ENCODE results near the gene DLL1.
"Not testable (repeated sequence)": the region's sequence is repeated elsewhere in the genome, so short reads cannot be mapped to it uniquely, and the experiment has no call there.

DLL1 gene, protein sequence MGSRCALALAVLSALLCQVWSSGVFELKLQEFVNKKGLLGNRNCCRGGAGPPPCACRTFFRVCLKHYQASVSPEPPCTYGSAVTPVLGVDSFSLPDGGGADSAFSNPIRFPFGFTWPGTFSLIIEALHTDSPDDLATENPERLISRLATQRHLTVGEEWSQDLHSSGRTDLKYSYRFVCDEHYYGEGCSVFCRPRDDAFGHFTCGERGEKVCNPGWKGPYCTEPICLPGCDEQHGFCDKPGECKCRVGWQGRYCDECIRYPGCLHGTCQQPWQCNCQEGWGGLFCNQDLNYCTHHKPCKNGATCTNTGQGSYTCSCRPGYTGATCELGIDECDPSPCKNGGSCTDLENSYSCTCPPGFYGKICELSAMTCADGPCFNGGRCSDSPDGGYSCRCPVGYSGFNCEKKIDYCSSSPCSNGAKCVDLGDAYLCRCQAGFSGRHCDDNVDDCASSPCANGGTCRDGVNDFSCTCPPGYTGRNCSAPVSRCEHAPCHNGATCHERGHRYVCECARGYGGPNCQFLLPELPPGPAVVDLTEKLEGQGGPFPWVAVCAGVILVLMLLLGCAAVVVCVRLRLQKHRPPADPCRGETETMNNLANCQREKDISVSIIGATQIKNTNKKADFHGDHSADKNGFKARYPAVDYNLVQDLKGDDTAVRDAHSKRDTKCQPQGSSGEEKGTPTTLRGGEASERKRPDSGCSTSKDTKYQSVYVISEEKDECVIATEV

GRCh38 chr6:170290296-170291128, at the start of gene DLL1:
DLL1 (minus strand) TSS chr6:170291078; CDS start chr6:170290139, 939 bp downstream.
- DNase-seq (ENCODE audit: low read depth): no peak

DNA sequence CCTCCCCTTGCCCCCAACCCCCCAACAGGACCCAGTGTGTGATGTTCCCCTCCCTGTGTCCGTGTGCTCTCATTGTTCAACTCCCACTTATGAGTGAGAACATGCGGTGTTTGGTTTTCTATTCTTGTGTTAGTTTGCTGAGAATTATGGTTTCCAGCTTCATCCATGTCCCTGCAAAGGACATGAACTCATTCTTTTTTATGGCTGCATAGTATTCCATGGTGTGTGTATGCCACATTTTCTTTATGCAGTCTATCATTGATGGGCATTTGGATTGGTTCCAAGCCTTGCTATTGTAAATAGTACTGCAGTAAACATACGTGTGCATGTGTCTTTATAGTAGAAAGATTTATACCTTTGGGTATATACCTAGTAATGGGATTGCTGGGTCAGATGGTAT, 44.3 kb upstream of the DLL1 start:
- DNase-seq (ENCODE audit: low read depth): not testable (repeated sequence)

DNA sequence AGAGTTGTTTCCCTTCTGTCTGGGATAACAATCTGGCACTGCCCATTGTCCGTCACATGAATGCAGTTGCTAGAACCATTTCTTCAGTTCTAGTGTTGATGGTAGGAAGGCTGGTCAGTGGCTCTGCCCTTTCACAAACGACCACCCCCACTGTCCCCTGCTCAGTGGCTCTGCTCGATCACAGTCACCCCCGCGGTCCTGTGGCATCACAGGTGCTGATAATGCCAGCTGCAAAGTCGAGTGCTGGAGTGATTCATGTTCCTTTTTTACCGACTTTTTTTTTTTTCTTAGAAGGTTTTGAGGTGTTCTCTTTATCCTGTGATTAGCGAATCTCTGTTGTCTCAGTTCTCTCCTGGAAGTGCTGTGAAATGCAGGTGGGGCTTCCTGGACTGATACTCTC, 38.4 kb upstream of the DLL1 start:
- no peak for DNase-seq (ENCODE audit: low read depth)

- DNase-seq (ENCODE audit: low read depth): no peak
These were observed 26.8 kb upstream of the DLL1 start for GRCh38 chr6:170317718-170318117.

DNA sequence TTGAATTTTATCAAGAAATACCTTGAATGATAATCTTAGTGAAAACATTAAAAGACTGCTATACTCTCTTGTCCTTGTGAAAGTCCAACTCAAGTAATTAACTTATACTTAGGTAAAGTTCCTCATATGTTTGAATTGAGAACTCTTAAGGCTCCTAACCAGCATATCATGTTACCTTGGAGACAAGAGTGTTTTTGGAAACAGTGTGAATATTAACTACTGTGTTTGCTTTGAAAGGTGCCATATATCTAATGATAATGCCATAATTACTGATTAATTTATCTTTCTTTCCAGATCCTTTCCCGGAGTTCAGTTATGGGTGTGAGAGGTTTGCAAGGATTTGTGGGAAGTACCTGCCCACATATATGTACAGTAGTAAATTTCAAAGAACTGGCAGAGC, 26.2 kb upstream of the DLL1 start:
- no peak for DNase-seq (ENCODE audit: low read depth)

GRCh38 chr6:170316071-170316470, 25.2 kb upstream of the DLL1 start:
- DNase-seq (ENCODE audit: low read depth): no peak

DNA sequence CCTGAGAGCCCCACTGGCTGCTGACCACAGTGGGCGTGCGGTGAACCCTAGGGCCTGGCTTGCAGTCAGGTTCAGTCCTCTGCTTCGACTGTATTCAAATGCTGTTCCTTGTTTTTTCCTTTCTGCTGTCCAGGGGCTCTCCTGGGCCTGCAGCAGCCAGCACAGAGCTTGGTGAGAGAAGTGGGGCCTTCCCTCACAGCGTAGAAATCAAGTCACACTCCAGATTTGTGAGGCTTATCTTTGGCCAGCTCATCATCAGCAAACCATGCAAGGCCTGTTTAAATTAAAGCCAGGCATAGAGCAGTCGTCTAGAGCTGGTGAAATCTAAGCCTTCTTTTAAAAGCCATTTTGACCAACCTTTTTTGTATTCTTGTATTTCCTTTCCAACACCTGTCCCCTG, 24.1 kb upstream of the DLL1 start:
- DNase-seq (ENCODE audit: low read depth): no peak

DNA sequence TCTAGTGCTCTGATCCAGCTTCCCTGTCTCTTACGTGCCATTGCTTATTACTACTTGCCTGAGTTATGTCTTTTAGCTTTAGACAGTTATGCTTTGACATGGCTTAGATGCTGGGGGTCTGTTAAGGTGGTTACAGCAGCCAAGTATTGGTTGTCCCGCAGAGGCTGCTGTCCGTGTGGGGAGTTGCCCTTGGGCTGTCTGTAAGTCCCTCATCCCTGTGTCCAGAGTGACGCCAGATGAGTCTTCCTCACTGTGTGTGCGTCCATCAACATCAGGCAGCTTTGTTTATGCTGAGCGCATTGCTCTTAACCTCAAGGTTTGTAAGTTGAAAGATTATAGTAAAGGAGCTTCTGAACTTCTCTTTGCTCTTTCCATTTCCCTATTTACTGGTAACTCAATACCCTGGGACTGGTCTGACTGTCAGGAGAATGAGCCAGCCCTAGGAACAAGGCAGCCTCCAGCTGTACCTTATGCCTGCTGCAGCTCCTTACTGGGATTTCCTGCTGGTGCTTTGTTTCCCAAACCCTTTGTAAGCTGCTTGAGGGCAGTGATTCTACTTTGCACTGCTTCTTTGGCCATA, 22.9 kb upstream of the DLL1 start:
- no peak for DNase-seq (ENCODE audit: low read depth)

GRCh38 chr6:170312876-170313275, 22.0 kb upstream of the DLL1 start:
- no peak for DNase-seq (ENCODE audit: low read depth)

DNA sequence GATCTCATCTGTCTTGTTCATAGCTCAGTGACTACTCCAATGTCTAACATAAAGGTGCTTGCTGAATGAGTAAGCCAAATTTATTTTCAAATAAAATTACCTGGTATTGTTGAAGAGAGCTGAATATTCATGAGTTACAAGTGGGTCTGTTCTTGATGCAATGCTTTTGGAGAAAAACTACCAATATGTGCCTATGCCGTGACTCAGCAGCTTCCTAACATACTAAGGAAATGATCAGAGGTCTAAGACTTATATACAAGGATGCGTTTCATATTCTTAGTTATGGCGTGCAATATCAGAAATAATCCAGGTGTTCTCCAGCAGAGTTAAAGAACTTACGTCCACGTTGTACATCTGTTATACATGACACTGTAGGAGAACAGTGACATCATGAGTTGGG, 20.8 kb upstream of the DLL1 start:
- DNase-seq (ENCODE audit: low read depth): no peak

DNA sequence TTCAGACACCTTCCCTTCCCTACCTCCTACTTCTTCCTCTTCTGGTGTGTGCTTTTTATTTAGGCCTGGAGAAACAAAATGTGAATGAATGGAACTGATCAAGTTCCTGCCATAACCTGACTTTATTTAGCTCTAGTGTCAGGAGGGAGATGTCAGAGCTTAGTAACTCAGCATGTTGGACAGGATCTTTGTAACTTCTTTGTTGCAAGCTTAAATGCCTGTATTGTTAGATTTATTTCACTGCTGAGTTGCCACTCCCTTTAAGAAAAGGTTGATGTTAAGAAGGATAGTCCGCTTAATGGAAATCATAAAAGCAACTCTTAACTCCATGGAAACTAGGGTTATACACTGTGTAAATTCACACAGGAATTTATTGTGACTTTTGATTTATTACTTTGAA, 17.9 kb upstream of the DLL1 start:
- DNase-seq (ENCODE audit: low read depth): no peak

DNA sequence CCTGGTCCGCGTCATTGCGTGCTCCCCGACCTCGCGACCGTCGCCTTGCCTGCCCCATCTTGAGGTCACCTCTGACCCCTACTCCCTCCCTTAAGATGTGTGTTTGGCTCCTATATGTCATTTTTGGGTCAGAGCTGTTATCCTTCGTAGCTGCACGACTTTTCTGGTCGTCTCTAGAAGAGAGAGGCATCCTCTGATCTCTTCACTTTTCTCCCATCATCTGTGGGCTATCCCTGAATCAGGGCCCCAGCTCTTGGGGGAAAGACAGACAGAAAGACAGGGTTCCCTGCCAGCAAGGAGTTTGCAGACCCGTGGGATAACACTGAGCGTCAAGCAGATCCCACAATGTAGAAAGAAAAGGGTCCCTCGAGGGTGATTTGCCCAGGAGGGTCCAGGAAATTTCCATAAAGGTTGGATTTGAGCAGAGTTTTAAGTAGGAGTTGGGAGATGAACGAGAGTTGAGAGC, 16.2 kb upstream of the DLL1 start:
- DNase-seq (ENCODE audit: low read depth): no peak

DNA sequence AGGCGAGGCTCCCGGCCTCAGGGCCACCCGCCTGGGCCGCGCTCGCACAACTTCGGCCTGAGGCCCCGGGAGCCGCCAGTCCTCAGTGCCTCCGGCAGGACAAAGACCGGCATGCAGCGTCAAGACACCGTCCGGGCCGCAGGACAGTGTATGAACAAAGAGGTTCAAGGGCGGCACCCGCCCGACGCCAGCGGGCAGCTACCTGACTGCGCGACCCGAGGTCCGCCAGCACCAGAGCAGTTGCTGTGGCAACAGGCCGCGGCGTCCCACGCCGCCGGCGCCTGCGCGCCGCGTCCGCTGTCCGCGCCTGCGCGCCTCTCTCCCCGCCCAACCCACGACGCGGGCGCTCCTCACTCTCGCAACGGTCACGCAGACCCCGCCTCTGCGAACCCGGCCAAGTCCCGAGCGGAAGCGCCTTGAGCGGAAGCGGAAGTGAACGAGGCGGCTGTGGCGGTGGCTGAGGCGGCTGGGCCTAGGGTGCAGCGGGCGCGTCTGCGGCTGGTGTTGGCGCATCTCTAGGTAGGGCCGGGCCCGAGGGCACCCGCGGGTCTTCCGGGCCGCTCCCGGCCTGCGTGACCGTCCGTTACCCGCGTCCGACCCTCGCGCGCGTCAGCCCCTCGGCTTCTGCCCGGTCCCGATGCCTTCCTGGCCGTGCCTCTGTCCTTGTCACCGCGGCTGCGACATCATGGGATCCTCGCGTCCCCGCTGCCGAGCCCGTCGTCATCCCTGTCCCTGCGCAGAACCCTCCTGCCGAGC, 15.6 kb upstream of the DLL1 start, which contains the start of gene FAM120B:
TSS of gene FAM120B (plus strand) at position 435 of the 756 bp plus-strand sequence. CDS start 10,633 bp downstream, outside the sequence.
- peak; percentile 92 for DNase-seq (ENCODE audit: low read depth)

DNA sequence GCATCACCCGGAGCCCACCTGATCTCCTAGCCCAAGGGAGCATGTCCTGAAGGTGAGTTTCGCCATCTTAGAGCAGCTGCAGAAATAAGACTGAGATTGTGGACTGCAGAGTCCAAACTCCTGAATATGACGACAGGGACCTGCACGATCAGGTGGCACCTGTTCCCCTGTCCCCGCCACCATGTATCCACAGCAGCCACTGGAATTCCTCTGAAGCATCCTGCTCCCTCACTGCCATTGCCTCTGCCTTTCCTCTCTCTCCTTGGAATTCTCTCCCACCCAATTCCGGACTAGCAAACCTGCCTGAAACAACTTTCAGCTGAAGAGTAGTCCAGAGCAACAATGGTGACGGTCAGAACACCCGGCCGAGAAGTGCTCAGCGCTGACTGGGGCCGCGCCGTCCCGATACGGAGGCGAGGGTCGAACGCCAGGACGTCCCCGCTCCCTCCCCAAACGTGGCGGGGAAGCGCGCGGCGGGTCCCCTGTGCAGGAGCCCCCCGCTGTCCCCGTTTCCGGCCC, 15.0 kb upstream of the DLL1 start:
- DNase-seq (ENCODE audit: low read depth): no peak

DNA sequence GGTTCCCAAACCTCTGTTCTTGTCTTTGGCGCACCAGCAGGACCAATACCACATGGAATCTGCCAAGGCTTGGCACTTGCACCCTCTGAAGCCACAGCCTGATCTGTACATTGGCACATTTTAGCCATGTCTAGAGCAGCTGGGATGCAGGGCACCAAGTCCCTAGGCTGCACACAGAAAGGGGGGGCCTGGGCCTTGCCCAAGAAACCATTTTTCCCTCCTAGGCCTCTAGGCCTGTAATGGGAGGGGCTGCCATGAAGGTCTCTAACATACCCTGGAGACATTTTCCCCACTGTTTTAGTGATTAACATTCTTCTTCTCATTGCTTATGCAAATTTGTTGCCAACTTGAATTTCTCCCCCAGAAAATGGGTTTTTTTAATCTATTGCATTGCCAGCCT, 10.3 kb upstream of the DLL1 start:
- no peak for DNase-seq (ENCODE audit: low read depth)

GRCh38 chr6:170298688-170299087, 7.8 kb upstream of the DLL1 start:
- DNase-seq (ENCODE audit: low read depth): no peak

DNA sequence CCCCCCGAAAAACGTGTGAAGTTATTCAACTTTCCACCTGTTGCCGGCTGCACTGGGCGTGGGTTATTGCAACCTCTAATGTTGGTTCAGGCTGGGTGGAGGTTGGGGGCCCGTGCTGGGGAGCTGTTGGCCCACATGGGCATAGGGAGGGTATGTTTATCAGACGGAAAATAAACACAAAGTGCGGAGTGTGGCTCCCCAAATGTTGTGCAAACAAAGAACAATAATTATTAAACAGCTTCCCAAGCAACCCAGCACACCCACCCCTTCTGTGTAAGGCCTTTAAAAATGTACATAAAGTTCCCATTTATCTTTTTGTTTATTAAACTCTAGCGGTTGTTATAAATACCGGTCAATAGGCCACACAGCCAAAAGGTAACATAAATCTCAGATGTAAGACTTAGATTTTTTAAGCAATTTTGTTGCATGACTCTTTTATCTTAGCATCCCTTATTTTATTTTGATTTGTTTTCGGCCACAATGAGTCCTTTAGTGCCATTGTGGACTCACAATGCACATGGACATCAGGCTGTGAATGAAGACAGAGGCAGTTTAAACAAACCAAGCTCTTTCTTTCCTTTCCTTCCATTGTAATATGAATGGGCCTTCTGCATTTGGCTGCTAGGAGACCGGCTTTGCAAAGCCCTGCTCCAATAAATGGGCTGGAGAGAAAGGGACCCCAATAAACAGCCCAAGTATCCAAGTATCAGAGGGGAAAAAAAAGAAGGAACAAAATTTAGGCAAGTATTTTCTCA, 6.9 kb upstream of the DLL1 start:
- no peak for DNase-seq (ENCODE audit: low read depth)

DNA sequence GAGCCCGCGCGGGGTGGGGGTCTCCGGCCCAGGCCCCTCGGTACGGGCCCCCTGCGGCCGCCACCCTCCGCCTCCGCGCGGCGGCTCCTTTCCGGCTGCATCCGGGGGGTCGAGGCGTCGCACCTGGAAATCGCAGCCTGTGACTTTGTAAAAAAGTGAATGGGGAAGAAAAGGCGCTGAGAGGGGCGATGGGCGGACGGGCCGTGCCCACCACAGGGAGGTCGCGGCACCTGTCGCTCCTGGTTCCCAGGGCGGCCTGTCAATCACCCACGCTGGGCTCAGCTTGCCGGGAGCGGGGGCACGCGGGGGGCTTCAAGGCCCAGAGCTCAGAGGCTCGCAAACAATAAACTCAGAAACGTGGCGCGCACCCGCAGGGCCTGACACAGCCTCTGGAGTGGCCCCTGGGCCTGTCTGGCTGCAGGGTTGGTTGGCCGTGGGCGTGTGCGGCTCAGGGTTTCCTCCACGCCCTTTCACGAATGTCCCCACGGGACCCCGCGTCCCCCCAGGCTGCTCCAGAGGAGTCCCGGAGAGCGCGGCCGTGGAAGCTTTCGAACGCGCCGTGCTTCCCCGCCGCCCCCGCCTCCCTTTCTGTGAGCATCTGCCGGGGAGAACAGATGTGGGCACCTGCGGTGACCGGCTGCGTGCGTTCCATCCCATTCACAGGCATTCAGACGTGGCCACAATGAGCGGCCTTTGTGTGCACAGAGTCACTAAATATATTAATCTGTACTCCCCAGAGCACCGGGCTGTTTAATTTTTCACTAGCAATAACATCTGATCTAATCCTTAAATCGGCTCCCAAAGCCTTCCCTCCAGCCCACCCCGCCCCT, 6.1 kb upstream of the DLL1 start:
- DNase-seq (ENCODE audit: low read depth): no peak

DNA sequence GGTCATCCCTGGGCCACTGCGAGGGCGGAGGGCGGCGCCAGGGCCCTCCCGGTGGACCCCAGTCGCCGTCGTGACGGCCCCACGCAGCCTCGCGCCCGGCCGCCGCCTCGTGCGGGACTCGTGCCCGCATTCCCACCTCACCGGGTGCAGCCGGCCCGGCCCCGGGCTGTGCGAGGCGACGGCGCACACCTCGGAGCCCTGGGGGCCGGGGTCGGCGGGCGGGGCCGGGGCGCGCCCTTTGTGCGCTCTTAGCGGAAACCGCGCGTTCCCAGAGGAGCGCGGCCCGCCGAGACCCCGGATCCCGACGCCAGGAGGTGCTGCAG, 5.5 kb upstream of the DLL1 start:
- DNase-seq (ENCODE audit: low read depth): no peak

Measured in stromal cell of bone marrow (primary cell).